SJCRH30 (cell line): Measurements from ENCODE around the gene SLC41A3. TPM values are rescaled to one million over a fixed set of nuclear protein-coding genes. Genes with fewer than 3 reads are reported as not detected.
"Not testable (repeated sequence)": the region's sequence is repeated elsewhere in the genome, so short reads cannot be mapped to it uniquely, and the experiment has no call there.

ENCODE experiments used
- DNase-seq, 2 experiments: peaks; one replicate each; pipeline ENCODE4 v3.0.0-alpha.2; 2015 to 2020
- H3K27ac ChIP-seq: fragments of 250-450 bp; sonication (Bioruptor Pico); 2 replicates; pipeline ENCODE4 v1.5.1; 2020; ENCODE audit warnings: mild to moderate bottlenecking, moderate library complexity
- H3K27me3 ChIP-seq: fragments of 250-450 bp; sonication (Bioruptor Pico); 2 replicates; pipeline ENCODE4 v1.5.1; 2020; ENCODE audit warnings: mild to moderate bottlenecking, moderate library complexity
- H3K36me3 ChIP-seq: fragments of 250-450 bp; sonication (Bioruptor Pico); 2 replicates; pipeline ENCODE4 v1.5.1; 2020; ENCODE audit warnings: mild to moderate bottlenecking, moderate library complexity
- H3K4me1 ChIP-seq: fragments of 250-450 bp; sonication (Bioruptor Pico); 2 replicates; pipeline ENCODE4 v1.5.1; 2020; ENCODE audit warnings: mild to moderate bottlenecking, moderate library complexity
- H3K4me3 ChIP-seq: fragments of 250-450 bp; sonication (Bioruptor Pico); 2 replicates; pipeline ENCODE4 v1.5.1; 2020; ENCODE audit warnings: mild to moderate bottlenecking, moderate library complexity
- H3K9me3 ChIP-seq: fragments of 250-450 bp; sonication (Bioruptor Pico); replicated peaks from 2 replicates; pipeline ENCODE4 v1.5.1; 2020; ENCODE audit warnings: mild to moderate bottlenecking, moderate library complexity
- total RNA-seq: library from RNA; depleted of rRNA; stranded (reverse); fragments of >200 nt; shearing (Covaris generic); gene quantifications from 2 replicates; pipeline ENCODE4 v1.2.3, GENCODE V29; 2014

The SLC41A3 gene
- total RNA-seq, 1 experiment from 2014 or later = 32.5 TPM

DNA sequence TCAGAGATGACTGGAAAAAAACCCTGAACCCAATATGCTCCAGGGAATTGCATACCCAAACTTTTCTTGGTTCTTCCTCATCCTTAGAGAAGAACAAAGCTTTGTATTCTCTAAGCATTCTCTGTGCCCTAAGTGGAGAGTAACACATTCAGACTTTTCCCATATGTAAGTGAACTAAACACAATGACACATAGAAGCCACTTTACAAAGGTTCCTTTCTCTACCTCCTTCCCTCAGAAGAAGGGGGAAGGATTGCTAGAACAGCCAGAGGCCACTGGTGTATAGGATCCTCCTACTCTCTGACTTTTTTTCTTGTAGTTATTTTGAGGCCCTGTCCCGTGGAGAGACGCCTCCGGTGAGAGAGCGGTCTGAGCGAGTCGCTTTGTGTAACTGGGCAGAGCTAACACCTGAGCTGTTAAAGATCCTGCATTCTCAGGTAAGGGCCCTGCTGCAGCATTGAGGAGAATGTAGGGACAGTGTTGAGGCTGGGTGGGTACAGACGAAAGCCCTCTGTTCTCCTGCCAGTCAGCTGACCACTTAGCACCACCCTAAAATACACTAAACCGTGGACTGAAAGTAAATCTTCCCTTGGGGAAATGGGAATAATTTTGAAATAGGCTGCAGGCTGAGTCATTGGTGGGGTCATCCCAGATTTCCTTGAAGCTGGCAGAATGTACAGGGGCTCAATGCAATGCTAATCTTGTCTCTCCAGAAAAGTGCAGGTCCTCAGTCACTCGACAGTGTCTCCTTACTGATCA lies 108.5 kb downstream of the SLC41A3 start:
- not testable (repeated sequence) for H3K36me3 ChIP-seq

DNA sequence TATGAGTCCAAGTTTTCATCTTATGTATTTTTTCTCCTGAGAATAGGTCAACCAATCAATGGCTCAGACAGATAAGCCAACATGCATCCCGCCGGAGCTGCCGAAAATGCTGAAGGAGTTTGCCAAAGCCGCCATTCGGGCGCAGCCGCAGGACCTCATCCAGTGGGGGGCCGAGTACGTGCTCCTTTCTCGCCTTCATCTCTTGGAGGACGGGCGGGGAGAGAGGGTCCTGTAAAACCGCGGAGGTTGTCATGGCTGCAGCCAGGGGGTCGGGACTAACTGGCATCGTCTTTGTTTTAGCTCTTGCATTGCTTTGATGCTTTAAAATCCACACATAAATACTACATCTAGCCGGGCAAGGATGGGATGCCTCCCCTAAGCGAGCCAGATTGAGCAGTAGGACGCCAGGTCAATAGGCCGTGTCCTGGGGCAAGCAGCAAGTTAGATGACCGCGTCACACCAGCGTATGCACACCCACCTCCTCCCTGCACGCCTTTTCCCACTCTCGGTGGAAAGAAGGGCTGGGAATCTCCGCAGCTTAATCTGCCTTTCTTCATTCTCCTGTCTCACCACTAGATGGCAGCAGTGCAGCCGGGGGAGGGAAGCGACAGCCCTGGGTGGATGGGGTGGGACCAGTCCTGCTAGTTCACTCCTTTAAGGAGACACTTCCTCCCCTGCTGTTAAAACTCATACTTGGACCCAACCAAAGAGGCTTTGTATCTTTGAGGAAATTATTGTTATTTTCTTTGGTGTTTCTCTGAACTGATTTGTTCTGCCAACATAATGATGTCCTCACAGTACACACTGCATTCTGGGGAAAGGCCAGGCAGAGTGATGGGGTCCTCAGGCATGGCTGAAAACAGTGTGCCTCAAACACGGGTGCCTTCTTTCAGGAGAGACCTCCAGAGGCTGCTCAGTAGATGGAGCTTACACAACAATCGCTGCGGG lies 111.7 kb downstream of the SLC41A3 start:
- H3K4me3 ChIP-seq, H3K27me3 ChIP-seq, H3K27ac ChIP-seq, H3K9me3 ChIP-seq, H3K4me1 ChIP-seq, H3K36me3 ChIP-seq: not testable (repeated sequence)
- peak; percentile 18 to 51 for DNase-seq

More for the DNA sequence above, 108.5 kb downstream of the SLC41A3 start:
- not testable (repeated sequence) for H3K9me3 ChIP-seq, H3K4me1 ChIP-seq, H3K27ac ChIP-seq, H3K4me3 ChIP-seq, H3K27me3 ChIP-seq, DNase-seq

DNA sequence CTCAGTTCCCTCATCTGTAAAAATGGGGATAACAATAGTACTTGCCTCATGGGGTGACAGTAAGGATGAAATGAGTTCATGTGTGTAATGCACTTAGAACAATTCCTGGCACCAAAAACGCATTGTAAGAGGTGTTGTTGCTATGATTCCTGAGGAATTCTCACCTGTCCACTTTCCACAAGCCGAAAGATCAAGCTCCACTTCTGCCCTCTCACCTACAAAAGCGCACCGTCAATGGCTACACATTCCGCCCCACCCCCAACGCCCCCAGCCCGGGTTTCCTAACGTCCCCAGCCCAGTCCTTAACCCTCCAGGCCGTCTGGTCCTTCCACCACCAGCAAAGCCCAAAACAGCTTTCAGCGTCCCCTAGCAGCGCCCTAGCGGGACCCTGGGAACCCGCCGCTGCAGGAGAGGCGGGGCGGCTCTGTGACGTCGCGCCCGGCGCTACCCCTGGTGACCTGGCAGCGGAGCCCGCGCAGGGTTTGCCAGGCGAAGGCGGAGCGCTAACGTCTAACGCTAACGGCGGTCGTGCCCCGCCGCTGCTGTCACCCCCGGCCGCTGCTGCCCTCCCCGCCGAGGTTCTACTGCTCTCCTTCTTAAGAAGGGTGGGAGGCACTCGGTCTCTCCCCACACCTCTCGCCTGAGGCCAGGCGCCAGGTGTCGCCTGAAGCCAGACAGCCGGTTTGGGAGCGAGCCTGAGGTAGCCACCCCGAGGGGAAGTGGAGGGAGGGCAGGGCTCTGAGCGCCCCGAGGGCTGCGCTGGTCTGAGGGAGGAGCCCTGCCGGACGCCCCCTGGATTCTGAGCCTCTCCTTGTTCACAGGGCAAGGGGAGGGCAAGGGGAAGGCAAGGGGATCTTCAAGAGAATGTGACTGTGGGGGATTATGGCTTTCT lies 115.0 kb downstream of the SLC41A3 start, which contains the start of gene ROPN1B:
TSS of gene ROPN1B (plus strand) at position 478 of the 892 bp plus-strand sequence. CDS start 2,877 bp downstream, outside the sequence.
- not testable (repeated sequence) for H3K36me3 ChIP-seq, H3K4me3 ChIP-seq, DNase-seq, H3K27me3 ChIP-seq, H3K27ac ChIP-seq, H3K4me1 ChIP-seq, H3K9me3 ChIP-seq

DNA sequence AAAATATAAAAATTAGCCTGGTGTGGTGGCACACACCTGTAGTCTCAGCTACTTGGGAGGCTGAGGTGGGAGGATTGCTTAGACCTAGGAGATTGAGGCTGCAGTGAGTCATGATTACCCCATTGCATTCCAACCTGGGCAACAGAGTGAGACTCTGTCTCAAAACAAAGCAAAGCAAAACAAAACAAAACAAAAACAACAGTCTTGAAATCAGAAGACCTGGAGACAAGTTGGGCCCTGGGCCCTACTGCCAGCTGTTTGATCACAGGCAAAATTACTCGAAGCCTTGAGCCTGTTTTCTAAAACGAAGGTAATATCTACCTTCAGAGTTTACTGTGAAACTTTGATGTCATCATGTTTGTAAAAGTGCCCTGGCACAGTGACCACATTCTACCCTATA lies 115.8 kb downstream of the SLC41A3 start:
- not testable (repeated sequence) for H3K9me3 ChIP-seq, H3K4me1 ChIP-seq, H3K27ac ChIP-seq, H3K36me3 ChIP-seq, H3K4me3 ChIP-seq, DNase-seq, H3K27me3 ChIP-seq

DNA sequence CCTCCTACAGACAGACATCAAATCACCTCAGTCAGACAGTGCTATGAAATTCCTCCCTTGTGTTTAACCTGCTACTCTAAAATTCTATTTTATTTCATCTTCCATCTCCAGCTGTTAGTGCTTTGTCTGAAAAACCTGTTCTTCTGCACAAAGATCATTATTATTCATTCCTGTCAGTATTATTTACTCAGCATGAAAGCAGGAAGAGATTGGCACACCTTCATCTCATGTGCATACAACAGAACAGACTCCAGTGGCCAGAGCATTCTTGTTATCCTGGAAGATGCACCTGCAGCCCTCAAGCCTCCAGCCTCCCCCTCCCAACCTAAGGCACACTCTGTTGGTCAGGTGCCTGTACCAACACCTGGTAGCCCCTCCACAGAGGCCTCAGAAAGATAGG lies 116.8 kb downstream of the SLC41A3 start:
- Histone ChIP-seq H3K36me3 (no peaks in the 10 kb centered on the region), H3K27me3 (no peaks in the 10 kb centered on the region), H3K4me1 (no peaks in the 10 kb centered on the region), H3K4me3 (no peak overlapping the region), H3K9me3 (no peaks in the 10 kb centered on the region), H3K27ac (no peak overlapping the region)
- DNase-seq = no peak

DNA sequence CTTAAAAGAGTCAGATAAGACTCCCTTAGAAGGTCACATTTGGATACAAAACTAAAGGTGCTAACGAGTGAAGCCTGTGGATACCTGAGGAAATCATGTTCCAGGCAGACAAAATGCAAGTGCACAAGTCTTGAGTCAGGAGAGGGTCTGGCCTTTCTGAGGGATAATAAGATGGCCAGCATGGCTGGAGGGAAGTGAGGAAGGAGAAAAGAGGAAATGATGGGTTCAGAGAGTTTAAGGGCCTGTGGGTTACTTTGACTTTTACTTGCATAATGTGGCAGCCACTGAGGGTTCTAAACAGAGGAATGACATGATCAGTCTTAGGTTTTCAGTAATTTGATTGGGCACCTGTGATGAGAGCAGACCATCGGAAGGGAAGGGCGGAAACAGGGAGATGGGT lies 118.4 kb downstream of the SLC41A3 start:
- H3K4me1 ChIP-seq = no peaks in the 10 kb centered on the region
- H3K9me3 ChIP-seq = no peaks in the 10 kb centered on the region
- no peak overlapping the region for H3K4me3 ChIP-seq
- no peak overlapping the region for H3K27ac ChIP-seq
- no peaks in the 10 kb centered on the region for H3K27me3 ChIP-seq
- no peak for DNase-seq
- no peaks in the 10 kb centered on the region for H3K36me3 ChIP-seq

DNA sequence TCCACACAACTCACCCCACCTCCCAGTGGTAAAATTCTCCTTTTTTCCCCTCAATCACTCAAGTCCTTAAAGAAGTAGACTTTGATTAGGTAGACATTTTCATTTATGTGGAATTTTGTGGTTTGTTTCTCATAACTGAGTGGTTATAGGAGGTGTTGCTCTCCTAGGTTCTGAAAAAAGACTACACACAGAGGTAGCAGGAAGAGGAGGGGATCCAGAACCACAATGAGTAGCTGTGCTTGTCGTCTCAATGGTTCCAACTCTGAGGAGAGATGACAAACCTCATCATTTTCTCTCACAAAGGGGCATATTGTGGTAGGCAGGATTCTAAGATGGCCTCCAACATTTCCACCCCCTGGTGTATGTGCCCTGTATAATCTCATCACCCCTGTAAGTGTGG lies 120.1 kb downstream of the SLC41A3 start:
- H3K27me3 ChIP-seq, H3K9me3 ChIP-seq, DNase-seq, H3K36me3 ChIP-seq, H3K4me1 ChIP-seq, H3K27ac ChIP-seq, H3K4me3 ChIP-seq: not testable (repeated sequence)

DNA sequence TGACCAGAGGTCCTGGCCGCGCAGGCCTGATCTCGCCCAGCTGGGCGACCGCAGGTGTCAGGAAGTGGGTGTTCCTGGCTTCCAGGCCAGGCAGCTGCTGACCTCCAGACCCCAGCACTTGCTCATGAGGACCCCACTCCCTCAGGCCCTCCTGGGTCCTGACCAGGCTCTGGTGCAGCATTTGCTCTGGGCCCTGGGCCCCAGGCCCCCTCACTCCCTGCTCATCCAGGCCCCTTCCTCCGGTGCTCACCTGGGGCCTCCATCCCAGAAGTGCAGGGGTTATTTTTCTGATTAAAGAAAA lies 122.7 kb downstream of the SLC41A3 start:
- no peak overlapping the region for H3K27ac ChIP-seq
- DNase-seq = no peak
- no peaks in the 10 kb centered on the region for H3K9me3 ChIP-seq
- no peaks in the 10 kb centered on the region for H3K36me3 ChIP-seq
- H3K4me3 ChIP-seq = no peak overlapping the region
- H3K27me3 ChIP-seq = no peaks in the 10 kb centered on the region
- no peaks in the 10 kb centered on the region for H3K4me1 ChIP-seq

DNA sequence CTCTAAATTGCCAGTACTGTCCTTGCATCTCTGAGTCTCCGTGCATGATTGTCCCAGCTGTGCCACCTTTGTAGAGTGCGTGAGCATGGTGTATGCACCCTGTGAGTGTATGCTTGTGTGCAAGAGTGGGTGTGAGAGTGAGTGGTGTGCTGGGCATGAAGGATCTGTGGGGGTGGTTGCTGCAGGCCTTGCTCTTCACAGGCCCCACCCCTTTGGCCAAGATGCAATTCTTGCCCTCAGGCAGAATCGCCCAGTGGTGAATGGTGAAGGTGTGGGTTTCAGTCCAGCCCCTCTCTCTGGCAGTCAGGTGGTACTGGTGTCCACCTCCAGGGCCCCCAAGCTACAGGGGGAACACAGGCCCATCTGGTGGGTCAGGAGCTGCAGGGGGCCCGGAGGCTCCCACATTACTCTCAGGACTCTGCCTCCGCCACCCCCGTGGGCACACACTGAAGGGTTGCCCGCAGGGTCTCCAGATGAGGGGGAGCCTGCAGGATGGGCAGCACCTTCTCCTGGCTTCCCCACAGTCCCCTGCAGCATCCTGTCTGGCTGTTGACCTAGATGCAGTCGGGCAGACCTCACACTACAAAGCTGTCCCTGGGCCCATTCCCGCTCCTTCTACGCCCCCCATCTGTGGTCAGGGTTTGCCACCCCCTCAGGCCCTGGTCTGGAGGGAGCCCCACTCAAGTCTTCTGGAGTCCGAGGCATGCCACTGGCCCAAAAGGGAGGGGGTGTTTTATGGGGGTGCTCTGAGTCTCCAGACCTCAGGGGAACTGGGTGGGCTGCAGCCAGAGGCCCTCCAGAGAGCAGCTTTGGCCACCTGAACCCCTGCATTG lies 123.3 kb downstream of the SLC41A3 start:
- H3K4me1 ChIP-seq = no peaks in the 10 kb centered on the region
- H3K36me3 ChIP-seq = no peaks in the 10 kb centered on the region
- no peak overlapping the region for H3K4me3 ChIP-seq
- no peak for DNase-seq
- no peaks in the 10 kb centered on the region for H3K27me3 ChIP-seq
- H3K27ac ChIP-seq = no peak overlapping the region
- H3K9me3 ChIP-seq = no peaks in the 10 kb centered on the region

DNA sequence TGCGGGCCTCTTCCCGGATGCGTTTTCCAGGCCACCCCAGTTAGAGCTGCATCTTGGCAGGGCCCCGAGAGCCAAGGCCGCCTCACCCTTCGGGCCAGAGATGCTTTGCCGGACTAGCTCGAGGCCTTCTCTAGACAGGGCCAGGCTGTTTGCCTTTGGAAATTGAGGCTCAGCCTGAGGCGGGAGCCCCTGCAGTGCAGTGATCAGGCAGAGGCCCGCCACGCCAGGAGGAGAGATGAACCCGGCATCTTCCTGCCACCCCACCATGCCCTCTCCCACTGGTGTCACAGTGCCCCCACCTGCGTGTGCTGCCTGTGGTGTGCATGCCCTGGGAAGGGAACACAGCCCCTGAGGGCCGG lies 123.9 kb downstream of the SLC41A3 start:
- no peak for DNase-seq

DNA sequence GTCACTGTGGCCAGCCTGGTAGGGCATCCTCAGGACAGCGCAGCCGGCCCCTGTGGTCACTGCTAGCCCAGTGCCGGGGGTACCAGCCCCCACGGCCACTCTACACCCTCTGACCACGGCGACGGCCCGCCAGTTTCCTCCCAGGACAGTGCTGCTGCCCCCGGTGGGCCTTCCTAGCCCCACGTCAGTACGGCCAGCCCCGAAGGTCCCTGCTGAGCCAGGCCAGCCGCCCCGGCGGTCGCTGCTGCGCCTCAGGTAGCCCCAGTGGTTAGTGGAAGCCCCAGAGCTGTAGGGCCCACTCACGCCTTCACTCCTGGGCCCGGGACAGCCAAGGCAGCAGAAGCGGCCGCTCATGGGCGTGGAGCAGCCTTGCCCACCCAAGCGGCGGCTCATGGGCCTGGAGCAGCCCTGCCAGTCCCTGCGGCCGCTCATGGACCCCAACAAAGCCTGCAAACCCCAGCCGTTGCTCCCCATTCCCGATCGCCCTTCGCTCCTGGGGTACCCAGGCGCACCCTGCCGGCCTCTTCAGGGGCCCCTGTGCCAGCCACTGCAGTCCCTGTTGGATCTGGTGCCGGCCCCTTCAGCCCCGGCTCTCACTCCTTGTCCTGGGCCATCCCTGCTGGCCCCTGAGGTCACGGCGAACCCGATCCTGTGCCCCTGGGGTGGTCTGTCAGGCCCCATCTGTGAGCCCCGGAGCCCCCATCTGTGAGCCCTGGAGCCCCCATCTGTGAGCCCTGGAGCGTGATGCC lies 124.4 kb downstream of the SLC41A3 start:
- Histone ChIP-seq H3K27me3 (no peaks in the 10 kb centered on the region), H3K36me3 (no peaks in the 10 kb centered on the region), H3K9me3 (no peaks in the 10 kb centered on the region), H3K4me1 (no peaks in the 10 kb centered on the region), H3K4me3 (no peak overlapping the region), H3K27ac (no peak overlapping the region)
- no peak for DNase-seq

More for the DNA sequence above, 123.9 kb downstream of the SLC41A3 start:
- no peaks in the 10 kb centered on the region for H3K27me3 ChIP-seq
- no peaks in the 10 kb centered on the region for H3K9me3 ChIP-seq
- no peaks in the 10 kb centered on the region for H3K36me3 ChIP-seq
- H3K27ac ChIP-seq = no peak overlapping the region
- H3K4me3 ChIP-seq = no peak overlapping the region
- no peaks in the 10 kb centered on the region for H3K4me1 ChIP-seq

DNA sequence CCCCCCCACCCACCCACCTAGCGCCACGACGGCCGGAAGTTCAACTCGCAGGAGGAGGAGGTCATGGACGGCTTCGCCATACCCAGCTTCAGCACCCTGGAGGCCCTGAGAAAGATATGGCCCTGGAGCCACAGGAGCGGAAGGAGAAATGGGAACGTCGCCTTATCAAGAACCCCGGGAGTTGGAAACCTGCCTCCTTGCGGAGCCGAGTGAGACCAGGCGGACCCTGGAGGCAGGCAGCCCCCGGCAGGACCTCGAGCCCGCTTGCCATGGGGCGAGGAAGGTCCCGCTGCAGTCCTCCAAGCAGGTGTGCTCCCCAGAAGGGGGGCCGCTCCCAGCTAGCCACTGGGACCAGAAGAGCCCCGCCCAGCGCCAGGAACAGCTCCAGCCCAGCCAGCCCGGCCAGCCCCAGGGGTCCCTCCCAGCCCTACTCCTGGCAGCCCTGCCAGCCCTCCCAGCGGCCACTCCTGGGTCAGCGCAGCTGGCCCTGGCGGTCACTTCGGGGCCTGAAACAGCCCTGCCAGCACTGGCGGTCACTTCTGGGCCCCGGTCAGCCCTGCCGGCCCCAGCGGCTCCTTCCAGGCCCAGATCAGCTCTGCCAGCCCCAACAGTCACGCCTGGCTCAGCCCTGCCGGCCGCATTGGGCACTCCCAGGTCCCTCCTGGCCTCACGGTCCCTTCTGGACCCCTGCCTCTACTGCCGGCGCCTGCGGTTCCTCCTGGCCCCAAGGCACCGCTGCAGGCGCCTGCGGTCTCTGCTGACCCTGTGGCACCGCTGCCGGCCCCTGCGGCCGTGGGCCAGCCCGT lies 125.2 kb downstream of the SLC41A3 start:
- Histone ChIP-seq H3K4me1 (no peaks in the 10 kb centered on the region), H3K27ac (no peak overlapping the region), H3K27me3 (no peaks in the 10 kb centered on the region), H3K9me3 (no peaks in the 10 kb centered on the region), H3K4me3 (no peak overlapping the region), H3K36me3 (no peaks in the 10 kb centered on the region)
- no peak for DNase-seq
